ENCODE data around the gene ZCCHC24.

- TF ChIP-seq EGR1 (IDR thresholded peaks at IDR 0.05; ENCODE audit: borderline replicate concordance, low read depth, low read length) (no peak), SP2 (IDR thresholded peaks at IDR 0.05; ENCODE audit: low read length) (no peak), POLR2A (IDR thresholded peaks at IDR 0.05; ENCODE audit: control extremely low read depth in 1 of 2, low read depth in 2 of 2, low read length in 2 of 2) (no peak)
Measured at GRCh38 chr10:79384773-79385391, 60.5 kb downstream of the ZCCHC24 start.
